Activated CD8-positive, alpha-beta memory T cell treated with anti-CD3 and anti-CD28 coated beads for 36 hours (primary cell): Measurements from ENCODE around the gene BNC2. TPM values are rescaled to one million over a fixed set of nuclear protein-coding genes. Genes with fewer than 3 reads are reported as not detected.

Experiments used
- CTCF ChIA-PET: fragments of 350-600 bp; sonication (Branson Sonifier 250); formaldehyde crosslinking; loops from one replicate; lab custom pipeline; 2021; ENCODE audit warnings: antibody characterized with exemption; lab: Charles Lee
- POLR2A ChIA-PET: fragments of 350-600 bp; sonication (Branson Sonifier 250); formaldehyde crosslinking; loops from one replicate; lab custom pipeline; 2021; ENCODE audit warnings: antibody characterized with exemption; lab: Charles Lee
- total RNA-seq, 2 experiments: library from RNA; stranded (reverse); gene quantifications; one replicate each; pipeline ENCODE4 v1.2.3, GENCODE V29; 2021

The BNC2 gene
- total RNA-seq, 2 experiments from 2014 or later: not detected

DNA sequence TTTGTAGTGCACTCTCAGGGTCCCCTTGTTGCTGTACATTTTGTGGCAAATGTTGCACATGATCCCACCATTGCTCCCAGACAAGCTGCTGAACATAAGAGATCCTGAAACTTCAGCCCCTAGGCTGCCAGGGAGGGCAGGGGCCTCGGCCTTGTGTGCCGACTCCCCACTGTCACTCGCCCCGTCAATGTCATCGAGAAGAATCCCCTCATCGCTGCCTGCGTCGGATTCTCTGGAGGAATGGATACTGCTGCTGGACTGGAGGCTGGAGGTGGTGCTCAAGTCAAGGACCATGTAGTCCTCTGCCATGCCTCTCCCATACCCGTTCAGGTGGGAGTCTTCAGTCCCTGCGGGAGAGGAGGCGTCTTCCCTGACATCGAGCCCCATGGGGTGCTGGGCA is 451.3 kb downstream of the BNC2 start:
- POLR2A ChIA-PET: no interaction called here
- CTCF ChIA-PET: no interaction called here

GRCh38 chr9:16418721-16419120 is 451.7 kb downstream of the BNC2 start:
- ChIA-PET POLR2A (no interaction called here), CTCF (no interaction called here)

- CTCF ChIA-PET: no interaction called here
- POLR2A ChIA-PET: no interaction called here
Measured at GRCh38 chr9:16417749-16418148, 452.7 kb downstream of the BNC2 start.

GRCh38 chr9:16417161-16417560 is 453.3 kb downstream of the BNC2 start:
- CTCF ChIA-PET: no interaction called here
- POLR2A ChIA-PET: no interaction called here

DNA sequence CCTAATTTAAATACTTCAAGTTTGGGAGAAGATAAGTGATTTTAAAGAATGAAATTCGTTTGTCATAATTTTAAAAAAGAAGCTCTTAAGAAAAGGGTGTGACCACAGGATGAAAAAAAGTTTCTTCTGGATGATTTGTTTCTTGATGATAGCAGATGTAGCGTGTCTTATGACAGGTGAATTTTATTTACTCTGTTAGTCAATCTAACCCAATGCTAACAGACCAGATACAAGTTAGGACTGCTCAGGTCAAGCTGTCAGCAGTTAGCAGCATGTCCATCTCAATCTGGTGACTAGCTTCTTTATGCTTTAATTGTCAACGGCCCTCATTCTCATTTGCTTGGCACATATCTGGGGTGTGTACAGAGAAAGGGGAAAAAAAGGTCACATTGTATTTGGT is 456.0 kb downstream of the BNC2 start:
- POLR2A ChIA-PET: no interaction called here

DNA sequence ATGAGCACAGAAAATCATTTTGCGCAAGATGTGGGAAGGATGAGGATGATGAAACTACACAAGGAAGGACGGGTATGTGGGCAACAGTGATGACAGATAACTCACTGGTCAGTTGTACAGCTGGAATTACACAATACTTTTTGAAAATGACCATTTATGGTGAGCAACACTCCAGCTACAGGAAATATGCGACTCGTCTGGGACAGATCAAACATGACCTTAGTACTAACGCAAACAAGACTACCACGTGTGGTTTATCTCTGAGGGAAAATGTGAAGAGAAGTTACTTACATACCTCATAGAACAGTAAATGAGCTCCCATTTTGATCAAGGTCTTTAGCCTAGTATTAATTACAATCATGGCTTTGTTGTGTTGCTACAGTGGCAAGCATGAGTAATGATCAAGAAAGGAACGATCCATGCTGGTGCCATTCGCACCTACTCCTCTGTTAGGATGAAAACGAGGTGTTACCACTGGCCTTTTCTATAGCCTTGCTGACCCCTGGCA is 456.9 kb downstream of the BNC2 start:
- POLR2A ChIA-PET: no interaction called here
- CTCF ChIA-PET: no interaction called here

More for the DNA sequence above, 456.0 kb downstream of the BNC2 start:
- CTCF ChIA-PET: no interaction called here

DNA sequence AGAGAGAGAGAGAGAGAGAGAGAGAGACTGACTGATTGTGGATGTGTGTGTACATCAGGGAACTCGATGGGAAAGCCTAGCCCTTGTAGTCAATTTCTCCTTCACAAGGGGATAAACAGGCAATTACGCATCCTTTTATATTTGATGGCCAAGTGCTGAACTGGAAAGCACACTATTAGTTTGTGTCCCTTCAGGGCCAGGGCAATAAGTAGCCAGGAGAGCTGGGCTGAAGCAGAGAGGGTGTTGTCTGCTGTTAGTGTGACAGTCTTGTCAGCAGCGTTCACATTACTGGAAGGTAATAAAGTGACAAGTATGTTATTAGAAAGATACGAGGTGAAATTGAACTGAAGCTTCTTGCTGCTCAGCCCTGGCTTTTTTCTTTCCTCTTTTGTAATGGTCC is 457.7 kb downstream of the BNC2 start:
- POLR2A ChIA-PET: interaction anchor here (0.6 kb wide), 1 partner anchor 9 kb away, joined by 3 read pairs; no protein-coding TSS in a partner anchor
- CTCF ChIA-PET: no interaction called here

- POLR2A ChIA-PET: no interaction called here
- CTCF ChIA-PET: no interaction called here
Measured at GRCh38 chr9:16411311-16411710, 459.2 kb downstream of the BNC2 start.

DNA sequence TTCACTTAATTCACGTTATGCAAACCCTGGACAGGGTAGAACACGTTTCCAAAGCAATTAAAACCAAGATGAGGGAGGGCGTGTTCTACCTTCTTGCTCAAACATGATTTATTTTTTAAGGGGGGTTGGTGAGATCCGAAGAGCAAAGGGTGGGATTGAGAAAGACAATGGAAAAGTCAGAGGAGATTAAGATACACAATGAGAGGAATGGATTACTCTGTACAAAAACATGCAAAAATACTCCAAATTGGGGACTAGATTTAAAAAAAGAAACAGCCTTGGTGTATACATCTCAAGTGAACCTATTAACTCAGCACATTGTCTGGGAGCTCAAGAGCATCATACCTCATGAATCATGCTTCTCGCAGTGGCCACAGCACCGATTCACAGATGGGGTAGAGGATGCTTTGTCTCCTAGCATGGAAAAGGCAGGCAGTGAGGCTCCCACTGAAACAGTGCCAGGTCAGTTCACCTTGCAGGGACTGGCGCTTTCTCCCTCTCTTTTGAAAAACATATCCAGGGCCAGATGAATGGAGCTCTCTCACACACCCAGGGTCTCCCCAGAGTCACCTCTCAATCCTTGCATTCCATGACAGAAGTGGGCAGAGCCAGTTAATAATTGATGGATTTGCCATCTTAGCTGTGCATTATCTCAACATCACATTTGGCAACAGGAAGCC is 459.7 kb downstream of the BNC2 start:
- POLR2A ChIA-PET: no interaction called here
- CTCF ChIA-PET: no interaction called here

DNA sequence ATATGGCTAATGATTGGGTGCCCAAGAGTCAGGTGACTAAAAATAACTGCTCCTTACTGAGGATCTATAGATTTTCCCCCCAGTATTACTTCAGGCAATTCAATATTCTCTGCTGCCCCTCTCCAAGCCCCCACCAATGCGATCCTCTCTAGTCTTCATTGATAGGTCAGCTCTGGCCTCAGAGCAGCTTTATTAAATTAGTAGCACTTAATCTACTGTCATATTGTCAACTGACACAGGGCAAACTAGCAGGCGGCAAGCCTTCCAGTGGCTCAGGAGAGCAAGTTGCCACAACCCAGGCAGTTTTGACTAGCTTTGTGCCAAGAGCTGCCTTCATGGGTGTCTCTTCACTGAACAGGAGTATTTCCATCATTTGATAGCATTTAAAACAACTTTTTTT is 462.9 kb downstream of the BNC2 start:
- POLR2A ChIA-PET: no interaction called here
- CTCF ChIA-PET: no interaction called here

- ChIA-PET CTCF (no interaction called here), POLR2A (no interaction called here)
Measured at GRCh38 chr9:16406526-16407225, 463.8 kb downstream of the BNC2 start.

DNA sequence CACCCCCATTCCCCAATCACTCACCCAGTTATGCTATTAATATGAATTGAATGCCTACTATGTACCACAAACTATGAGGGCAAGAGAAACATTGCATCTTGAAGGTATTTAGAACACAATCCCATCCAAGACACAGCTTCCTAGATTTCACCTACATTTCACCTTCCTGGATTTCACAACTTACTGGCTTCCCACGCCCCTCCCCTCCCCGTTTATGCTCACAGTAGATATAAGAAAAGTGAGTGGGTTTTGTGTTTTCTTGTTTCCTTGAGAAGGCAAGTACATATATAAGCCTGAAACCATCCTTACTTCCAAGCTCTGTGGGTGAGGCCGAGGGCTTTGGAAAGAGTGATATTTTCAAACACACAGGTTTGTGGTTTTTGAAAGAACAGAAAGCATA is 465.0 kb downstream of the BNC2 start:
- CTCF ChIA-PET: no interaction called here
- POLR2A ChIA-PET: no interaction called here

- ChIA-PET POLR2A (no interaction called here), CTCF (interaction anchor here (1.0 kb wide), 1 partner anchor 10 kb away, joined by 3 read pairs; no protein-coding TSS in a partner anchor)
Measured at GRCh38 chr9:16401701-16402100, 468.8 kb downstream of the BNC2 start.

DNA sequence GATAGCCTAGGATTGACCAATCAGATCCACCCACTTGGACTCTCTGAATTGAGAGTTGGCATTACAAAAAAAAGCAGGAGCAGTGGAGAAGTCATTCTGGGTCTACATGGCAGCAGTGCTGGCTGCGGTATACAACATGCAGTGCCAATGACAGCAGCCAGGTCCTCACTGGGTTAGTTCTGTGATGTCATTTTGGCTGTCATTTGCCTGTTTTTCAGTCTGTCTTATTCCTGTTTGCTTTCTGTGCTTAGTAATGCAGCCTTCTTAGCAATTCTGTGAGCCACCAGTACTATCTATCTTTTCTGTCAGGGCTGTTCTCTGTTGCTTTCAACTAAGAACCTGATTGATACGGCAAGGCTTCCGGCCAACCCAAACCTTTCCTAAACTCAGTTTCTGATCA is 471.8 kb downstream of the BNC2 start:
- POLR2A ChIA-PET: no interaction called here
- CTCF ChIA-PET: no interaction called here

DNA sequence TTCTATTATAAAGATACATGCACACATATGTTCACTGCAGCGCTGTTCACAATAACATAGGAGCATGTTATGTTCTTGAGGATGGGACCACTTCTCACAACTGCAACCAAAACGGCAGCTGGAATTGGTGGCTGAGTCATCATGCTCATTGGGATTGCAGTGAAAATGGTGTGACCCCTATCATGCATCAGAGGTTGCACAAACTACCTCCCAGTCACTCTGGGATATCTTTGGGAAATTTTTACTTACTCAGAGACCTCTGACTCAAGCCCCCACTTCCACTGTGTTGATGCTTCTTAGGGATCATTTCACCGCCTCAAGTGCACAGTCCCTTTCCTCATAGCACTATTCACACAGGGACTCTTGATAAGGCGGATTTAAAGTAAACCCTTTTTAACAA is 474.1 kb downstream of the BNC2 start:
- CTCF ChIA-PET: no interaction called here
- POLR2A ChIA-PET: no interaction called here

GRCh38 chr9:16391369-16391768 is 479.1 kb downstream of the BNC2 start:
- ChIA-PET CTCF (interaction anchor here (0.8 kb wide), 1 partner anchor 10 kb away, joined by 3 read pairs; no protein-coding TSS in a partner anchor), POLR2A (no interaction called here)

DNA sequence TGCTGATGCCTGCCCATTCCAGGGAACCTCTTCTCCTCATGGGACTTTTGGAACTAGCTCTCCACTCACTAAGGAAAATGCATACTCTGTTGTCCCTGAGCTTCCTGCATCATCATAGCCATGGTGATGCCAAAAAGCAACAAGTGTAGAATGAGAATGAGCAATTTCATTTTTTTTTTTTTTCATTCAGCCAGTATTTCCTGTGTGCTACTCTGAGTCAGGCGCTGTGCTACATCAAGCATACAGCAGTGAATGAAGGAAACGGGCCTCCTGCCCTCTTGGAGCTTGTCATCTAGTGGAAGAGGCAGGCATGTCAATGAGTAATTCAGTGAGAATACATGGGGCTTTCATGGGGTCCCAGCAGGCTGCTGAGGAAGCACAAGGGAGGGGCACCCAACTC is 483.1 kb downstream of the BNC2 start:
- CTCF ChIA-PET: no interaction called here
- POLR2A ChIA-PET: no interaction called here

DNA sequence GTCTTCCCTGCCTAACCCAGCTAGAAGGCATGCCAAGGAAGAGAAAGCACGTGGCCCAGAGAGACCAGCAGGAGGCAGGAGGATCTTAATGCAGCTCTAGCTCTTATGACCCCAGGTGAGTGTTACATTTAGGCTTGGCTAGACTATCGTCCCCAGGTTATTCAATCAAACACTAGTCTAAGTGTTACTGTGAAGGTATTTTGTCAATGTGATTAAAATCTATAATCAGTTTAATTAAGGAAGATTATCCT is 483.7 kb downstream of the BNC2 start:
- ChIA-PET POLR2A (no interaction called here), CTCF (no interaction called here)

- ChIA-PET POLR2A (no interaction called here), CTCF (no interaction called here)
Measured at GRCh38 chr9:16386007-16386826, 484.3 kb downstream of the BNC2 start.

GRCh38 chr9:16385590-16385989 is 484.9 kb downstream of the BNC2 start:
- ChIA-PET CTCF (no interaction called here), POLR2A (no interaction called here)
